ENCODE data around the gene MMD2.
"Not testable (repeated sequence)": the region's sequence is repeated elsewhere in the genome, so short reads cannot be mapped to it uniquely, and the experiment has no call there.

MMD2 gene

DNA sequence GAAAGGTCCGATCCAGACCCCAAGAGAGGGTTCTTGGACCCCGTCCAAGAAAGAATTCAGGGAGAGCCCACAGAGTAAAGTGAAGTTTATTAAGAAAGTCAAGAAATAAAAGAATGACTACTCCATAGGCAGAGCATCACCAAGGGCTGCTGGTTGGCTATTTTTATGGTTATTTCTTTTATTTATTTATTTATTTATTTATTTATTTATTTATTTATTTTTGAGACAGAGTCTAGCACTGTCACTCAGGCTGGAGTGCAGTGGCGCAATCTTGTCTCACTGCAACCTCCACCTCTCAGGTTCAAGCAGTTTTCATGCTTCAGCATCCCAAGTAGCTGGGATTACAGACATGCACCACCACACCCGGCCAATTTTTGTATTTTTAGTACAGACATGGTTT, 65.8 kb downstream of the MMD2 start:
- not testable (repeated sequence) for DNase-seq

DNA sequence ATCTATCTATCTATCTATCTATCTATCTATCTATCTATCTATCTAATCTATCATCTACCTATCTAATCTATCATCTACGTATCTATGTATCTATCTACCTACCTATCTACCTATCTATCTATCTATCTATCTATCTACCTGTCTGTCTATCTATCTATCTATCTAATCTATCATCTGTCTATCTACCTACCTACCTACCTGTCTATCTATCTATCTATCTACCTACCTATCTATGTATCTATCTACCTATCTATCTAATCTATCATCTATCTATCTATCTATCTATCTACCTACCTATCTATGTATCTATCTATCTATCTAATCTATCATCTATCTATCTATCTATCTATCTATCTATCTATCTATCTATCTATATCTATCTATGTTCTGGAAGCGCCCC, 67.5 kb downstream of the MMD2 start:
- not testable (repeated sequence) for DNase-seq

GRCh38 chr7:4889682-4890081, 69.3 kb downstream of the MMD2 start:
- DNase-seq, result no peak

DNA sequence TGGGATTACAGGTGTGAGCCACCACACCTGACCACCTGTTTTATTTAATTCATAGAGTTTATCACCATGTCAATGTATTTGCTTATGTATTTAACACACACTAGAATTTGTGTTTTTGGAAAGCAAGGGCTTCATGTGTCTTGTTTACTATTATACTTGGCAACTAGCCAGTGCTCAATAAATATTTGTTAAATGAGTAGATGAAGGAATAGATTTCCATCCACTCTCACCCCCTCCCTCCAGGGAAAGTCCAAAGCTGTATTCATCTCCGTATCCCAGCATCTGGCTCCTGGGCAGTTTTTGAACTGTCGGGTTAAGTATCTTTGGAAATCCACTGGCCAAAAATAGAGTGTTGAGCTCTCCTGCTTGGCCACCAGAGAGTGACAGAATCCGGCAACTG, 70.8 kb downstream of the MMD2 start:
- no peak for DNase-seq

DNA sequence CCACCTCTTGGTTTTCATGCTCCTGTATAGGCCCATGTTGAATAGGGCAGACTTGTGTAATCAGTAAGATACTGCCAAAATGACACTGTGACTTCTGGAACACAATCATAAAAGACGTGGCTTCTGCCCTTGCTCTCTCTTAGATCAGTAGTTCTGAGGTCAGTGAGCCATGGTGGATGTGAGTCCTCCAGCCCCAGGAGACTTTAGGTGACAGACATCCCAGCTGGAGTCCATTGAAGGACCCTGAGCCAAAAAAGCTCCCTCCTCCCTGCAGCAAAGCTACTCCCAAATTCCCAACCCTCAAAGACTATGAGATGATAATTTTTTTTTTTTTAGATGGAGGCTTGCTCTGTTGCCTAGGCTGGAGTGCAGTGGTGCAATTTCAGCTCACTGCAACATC, 72.3 kb downstream of the MMD2 start:
- DNase-seq, result no peak

DNA sequence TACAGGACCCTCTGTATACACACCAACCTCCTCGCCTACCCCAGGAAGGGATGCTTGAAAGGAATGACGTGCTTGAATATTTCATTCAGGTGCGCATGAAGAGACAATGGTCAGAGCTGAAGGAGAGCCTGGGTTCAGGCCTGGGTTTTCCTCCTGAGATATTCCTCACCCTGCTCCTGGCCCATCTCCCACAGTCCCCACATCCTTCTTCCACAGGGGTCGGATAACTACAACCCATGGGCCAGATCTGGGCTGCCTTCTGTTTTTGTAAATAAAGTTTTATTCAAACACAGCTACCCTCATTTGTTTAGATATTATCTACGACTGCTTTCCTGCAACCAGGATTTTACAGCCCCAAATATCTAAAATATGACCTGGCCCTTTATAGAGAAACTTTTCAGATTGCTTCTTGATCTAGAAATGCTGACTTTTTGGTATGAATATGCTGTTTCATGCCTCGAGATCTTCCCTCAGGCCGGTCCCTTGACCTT, 73.6 kb downstream of the MMD2 start:
- no peak for DNase-seq

DNA sequence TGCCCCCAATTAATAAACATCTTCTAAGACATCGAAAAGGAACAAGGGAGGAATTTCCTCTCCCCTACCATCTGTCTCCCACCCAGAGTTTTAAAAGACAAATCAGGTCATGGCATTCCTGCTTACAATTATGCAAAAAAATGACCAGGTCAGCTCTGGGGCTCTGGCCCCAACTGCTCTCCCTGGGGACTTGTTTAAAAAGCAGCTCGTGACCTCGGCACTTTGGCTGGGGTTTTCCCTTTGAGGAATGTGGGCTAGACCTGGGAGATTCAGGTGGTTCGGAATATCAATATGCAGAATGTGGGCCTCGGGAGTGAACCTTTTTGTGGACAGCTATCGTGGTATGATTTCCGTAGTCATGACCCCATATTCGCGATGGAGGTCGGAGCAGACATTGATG, 74.8 kb downstream of the MMD2 start:
- DNase-seq, result no peak

GRCh38 chr7:4883372-4884144, 75.4 kb downstream of the MMD2 start, which contains the start of gene RADIL:
RADIL (minus strand) TSS chr7:4883716; CDS start chr7:4878139, 5,577 bp downstream.
- peak; percentile 85 for DNase-seq

DNA sequence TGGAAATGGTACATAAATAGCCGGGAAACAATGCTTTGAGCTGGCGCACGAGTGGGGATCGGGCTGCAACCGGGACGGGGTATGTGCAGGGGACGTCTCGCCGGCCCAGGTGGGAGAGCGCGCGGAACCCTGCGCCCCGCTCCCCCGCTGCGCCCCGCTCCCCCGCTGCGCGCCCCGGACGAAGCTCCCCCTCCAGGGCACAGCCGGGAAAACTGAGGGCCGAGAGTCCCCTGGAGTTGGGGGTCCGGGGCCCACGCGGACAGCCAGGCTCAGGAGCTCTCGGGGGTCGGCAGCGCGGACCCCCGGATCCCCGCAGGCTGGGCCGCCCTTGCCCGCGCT, 76.0 kb downstream of the MMD2 start:
- DNase-seq, result no peak

DNA sequence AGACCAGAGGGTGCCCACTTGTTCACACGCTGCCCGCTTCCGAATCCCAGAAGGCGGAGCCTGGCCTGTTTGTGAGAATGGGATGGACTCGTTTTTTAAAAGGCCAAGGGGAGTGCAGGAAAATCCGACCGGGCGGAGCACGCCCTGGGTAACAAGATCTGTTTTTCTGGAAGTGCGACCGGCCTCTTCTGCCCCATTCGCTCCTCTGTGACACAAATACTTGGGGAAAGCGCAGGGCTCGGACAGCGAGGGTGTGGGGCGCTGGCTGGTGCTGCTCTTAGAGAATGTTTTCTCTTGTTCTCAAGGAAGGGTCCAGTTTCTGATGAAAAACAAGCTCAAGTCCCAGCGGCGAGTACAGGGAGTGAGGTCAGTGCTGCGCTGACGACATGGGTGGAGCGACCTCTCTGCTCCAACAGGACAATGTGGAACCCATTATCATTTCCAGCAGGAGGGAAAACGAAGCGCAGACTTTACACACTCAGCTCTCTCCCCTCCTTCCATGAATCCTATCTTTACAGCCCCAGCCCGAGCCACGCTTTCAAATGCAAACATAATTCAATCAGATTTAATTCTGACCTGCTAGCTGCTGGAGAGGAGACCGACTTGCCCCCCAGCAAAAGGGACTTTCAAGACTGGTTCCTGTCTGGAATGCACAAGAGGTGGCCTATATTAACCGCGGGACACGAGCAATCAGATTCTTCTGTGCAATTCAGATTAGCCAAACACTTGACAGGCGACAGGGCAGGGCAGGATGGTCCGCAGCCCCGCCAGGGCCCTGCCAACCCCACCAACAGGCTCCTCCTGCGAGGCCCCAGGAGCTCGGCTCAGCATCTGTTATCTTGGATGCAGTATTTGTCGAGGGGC, 76.6 kb downstream of the MMD2 start:
- no peak for DNase-seq

- no peak for DNase-seq
Measured at GRCh38 chr7:4880218-4880617, 78.8 kb downstream of the MMD2 start.

GRCh38 chr7:4879396-4880081, 79.4 kb downstream of the MMD2 start:
- DNase-seq, result no peak

DNA sequence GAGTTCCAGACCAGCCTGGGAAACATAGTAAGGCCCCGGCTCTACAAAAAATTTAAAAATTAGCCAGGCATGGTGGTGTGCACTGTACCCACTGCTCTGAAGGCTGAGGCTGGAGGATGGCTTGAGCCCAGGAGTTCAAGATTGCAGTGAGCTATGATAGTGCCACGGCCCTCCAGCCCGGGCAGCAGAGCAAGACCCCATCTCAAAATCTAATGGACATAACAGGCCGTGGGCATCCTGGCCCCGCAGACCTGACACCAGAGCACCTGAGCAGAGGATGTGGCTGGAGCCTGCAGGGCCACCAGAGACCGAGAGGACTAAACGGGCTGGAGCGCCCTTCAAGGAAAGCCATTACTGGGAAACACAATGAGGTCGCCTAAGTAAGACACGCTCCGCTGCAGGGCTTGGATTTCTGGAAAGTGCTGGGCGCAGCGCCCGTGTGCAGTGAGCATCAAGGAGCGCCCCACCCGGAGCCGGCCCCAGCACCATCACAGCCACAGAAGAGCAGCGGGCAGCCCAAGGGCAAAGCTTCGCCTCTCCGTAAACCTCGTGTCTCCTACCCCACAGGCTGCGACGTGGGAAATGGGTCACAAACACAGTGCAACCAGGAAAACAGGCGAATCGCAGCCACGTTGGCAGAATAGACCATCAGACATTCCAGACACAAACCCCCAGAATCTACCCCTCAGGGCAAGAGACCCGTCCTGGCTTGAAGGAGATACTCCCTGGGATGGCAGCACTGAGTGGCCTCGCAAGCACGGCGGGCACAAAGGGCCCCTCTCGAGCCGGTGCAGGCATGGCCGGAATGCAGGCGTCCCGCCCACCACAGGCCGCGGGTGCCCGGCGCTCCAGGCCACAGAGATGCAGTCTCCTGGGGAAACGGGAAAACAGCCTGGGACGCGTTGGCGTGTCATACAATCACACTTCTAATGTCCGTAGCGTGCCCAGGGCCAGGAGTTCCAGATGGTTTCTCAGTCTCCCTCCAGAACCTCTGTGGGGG, 80.4 kb downstream of the MMD2 start:
- no peak for DNase-seq

- DNase-seq, result no peak
Measured at GRCh38 chr7:4876586-4876985, 82.4 kb downstream of the MMD2 start.

GRCh38 chr7:4875391-4875790, 83.6 kb downstream of the MMD2 start:
- DNase-seq, result no peak

- DNase-seq, result no peak
Measured at GRCh38 chr7:4873071-4873944, 85.7 kb downstream of the MMD2 start.

- DNase-seq, result no peak
Measured at GRCh38 chr7:4871930-4872675, 86.9 kb downstream of the MMD2 start.

GRCh38 chr7:4871056-4871680, 87.8 kb downstream of the MMD2 start:
- DNase-seq, result no peak

- DNase-seq, result no peak
Measured at GRCh38 chr7:4868493-4868892, 90.5 kb downstream of the MMD2 start.
